GM12891 (cell line): ENCODE results near the gene NF1.

Source experiments
- POLR2A ChIP-seq: IDR thresholded peaks from 2 replicates; pipeline ENCODE4 v1.6.1; 2011; ENCODE audit warnings: low read depth, low read length, control low read depth
- TAF1 ChIP-seq: IDR thresholded peaks from 2 replicates; pipeline ENCODE4 v1.6.1; 2011; ENCODE audit warnings: low read depth, low read length, control low read depth

GRCh38 chr17:31366088-31366487, 271.3 kb downstream of the NF1 start:
- TF ChIP-seq TAF1 (no peak), POLR2A (no peak)
